ENCODE data around the gene GPC5. TPM values are rescaled to one million over a fixed set of nuclear protein-coding genes. Genes with fewer than 3 reads are reported as not detected.

GPC5 gene
- total RNA-seq, 1 donor from 2014 or later, result 2.5 TPM

GRCh38 chr13:91652404-91653301 is 254.2 kb downstream of the GPC5 start:
- DNase-seq (ENCODE audit: low spot score in 2 of 2, unreplicated experiment in 2 of 2), result no peak
- Mint-ChIP-seq H3K4me3 (no peak overlapping the region), H3K27me3 (ENCODE audit: low read depth) (no peaks in the 10 kb centered on the region), H3K9me3 (no peaks in the 10 kb centered on the region), H3K36me3 (no peaks in the 10 kb centered on the region), H3K27ac (no peak overlapping the region), H3K4me1 (no peaks in the 10 kb centered on the region)
- no peak for TF ChIP-seq CTCF (IDR thresholded peaks at IDR 0.05; ENCODE audit: unreplicated experiment)

GRCh38 chr13:91655731-91656130 is 257.3 kb downstream of the GPC5 start:
- Mint-ChIP-seq H3K4me3 (no peak overlapping the region), H3K27ac (no peak overlapping the region), H3K4me1 (no peaks in the 10 kb centered on the region), H3K27me3 (ENCODE audit: low read depth) (no peaks in the 10 kb centered on the region), H3K36me3 (no peaks in the 10 kb centered on the region), H3K9me3 (no peaks in the 10 kb centered on the region)
- no peak for TF ChIP-seq CTCF (IDR thresholded peaks at IDR 0.05; ENCODE audit: unreplicated experiment)
- no peak for DNase-seq (ENCODE audit: low spot score in 2 of 2, unreplicated experiment in 2 of 2)

DNA sequence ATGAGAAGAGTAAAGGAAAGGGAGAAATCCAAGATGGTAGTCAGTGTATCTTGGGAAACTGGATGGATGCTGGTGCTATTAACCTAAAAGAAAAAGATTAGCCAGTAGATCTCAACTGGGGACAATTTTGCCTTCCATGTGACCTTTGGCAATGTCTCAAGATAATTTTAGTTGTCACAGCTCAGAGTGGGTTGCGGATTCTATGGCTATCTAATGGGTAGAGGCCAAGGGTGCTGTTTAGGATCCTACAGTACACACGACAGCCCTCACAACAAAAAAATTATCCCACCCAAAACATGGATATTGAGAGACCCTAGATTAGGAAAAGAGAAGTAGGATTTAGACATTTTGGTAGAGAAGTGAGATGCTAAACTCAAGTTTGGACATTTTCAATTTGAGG is 258.9 kb downstream of the GPC5 start:
- no peak for TF ChIP-seq CTCF (IDR thresholded peaks at IDR 0.05; ENCODE audit: unreplicated experiment)
- no peaks in the 10 kb centered on the region for H3K27me3 Mint-ChIP-seq (ENCODE audit: low read depth)

GRCh38 chr13:91659256-91660075 is 261.0 kb downstream of the GPC5 start:
- no peaks in the 10 kb centered on the region for H3K36me3 Mint-ChIP-seq
- H3K27me3 Mint-ChIP-seq (ENCODE audit: low read depth), result no peaks in the 10 kb centered on the region
- DNase-seq (ENCODE audit: low spot score in 2 of 2, unreplicated experiment in 2 of 2), result no peak
- no peak for TF ChIP-seq CTCF (IDR thresholded peaks at IDR 0.05; ENCODE audit: unreplicated experiment)
- H3K9me3 Mint-ChIP-seq, result no peaks in the 10 kb centered on the region
- no peak overlapping the region for H3K27ac Mint-ChIP-seq
- no peak overlapping the region for H3K4me3 Mint-ChIP-seq
- H3K4me1 Mint-ChIP-seq, result no peaks in the 10 kb centered on the region

More for the DNA sequence above, 258.9 kb downstream of the GPC5 start:
- no peaks in the 10 kb centered on the region for H3K9me3 Mint-ChIP-seq
- H3K36me3 Mint-ChIP-seq, result no peaks in the 10 kb centered on the region
- no peak for DNase-seq (ENCODE audit: low spot score in 2 of 2, unreplicated experiment in 2 of 2)
- no peak overlapping the region for H3K27ac Mint-ChIP-seq
- H3K4me3 Mint-ChIP-seq, result no peak overlapping the region
- H3K4me1 Mint-ChIP-seq, result no peaks in the 10 kb centered on the region

- H3K27ac Mint-ChIP-seq, result no peak overlapping the region
- DNase-seq (ENCODE audit: low spot score in 2 of 2, unreplicated experiment in 2 of 2), result no peak
- no peak for TF ChIP-seq CTCF (IDR thresholded peaks at IDR 0.05; ENCODE audit: unreplicated experiment)
- no peaks in the 10 kb centered on the region for H3K27me3 Mint-ChIP-seq (ENCODE audit: low read depth)
- no peaks in the 10 kb centered on the region for H3K9me3 Mint-ChIP-seq
- H3K4me1 Mint-ChIP-seq, result no peaks in the 10 kb centered on the region
- H3K4me3 Mint-ChIP-seq, result no peak overlapping the region
- no peaks in the 10 kb centered on the region for H3K36me3 Mint-ChIP-seq
Observed at GRCh38 chr13:91660076-91660415, 261.6 kb downstream of the GPC5 start.
